NB4 (cell line): ENCODE results near the gene HDAC5.

Source experiments
- CTCF ChIP-seq: IDR thresholded peaks from one replicate; pipeline ENCODE4 v1.5.1; 2012; ENCODE audit warnings: low read depth, low read length
- POLR2A ChIP-seq: IDR thresholded peaks from 2 replicates; pipeline ENCODE4 v1.6.1; 2011; ENCODE audit warnings: mild to moderate bottlenecking; ENCODE audit not compliant: insufficient read length; ENCODE audit errors: extremely low read depth

DNA sequence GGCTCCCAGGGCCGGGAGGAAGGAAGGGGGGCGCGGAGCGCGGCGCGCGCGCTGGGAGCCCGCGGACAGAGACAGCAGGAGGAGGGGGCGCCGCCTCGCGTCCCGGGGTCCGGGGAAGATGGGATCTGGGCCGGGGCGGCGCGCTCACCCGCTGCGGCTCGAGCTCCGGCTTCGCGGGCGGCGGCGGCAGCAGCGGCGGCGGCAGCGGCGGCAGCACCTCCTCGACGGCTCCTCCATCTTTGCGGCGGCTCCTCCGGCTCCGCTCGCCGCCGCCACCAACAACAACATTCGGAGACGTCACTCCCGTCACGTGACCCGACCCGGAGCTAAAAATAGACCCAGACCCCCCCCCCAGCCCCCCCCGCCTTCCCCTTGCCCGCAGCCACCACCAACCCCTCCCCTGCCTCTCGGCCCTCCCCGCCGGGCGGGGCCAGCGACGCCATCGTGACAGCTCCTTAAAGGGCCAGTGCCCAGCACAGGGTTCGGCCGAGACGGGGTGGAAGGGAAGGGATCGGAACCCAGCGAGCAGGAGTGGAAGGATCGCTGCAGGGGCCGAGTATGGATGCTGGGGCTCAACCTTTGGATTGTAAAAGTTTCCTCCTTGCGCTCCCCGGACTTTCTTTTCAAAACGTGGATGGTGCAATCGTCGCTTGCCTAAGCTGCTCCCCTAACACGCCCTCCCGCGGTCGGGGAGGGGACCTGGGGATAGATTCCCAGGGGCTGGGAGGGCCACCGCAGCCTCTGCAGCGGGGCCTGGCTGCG lies at the start of gene HDAC5:
- TF ChIP-seq POLR2A (peak; percentile 4), CTCF (peak; percentile 55)
